Loucy (cell line): ENCODE measurements around the gene SLC43A3.

ENCODE experiments used
- H2AFZ ChIP-seq: fragments of 200-600 bp; sonication (generic); 2 replicates; pipeline ENCODE4 v1.6.0; 2016; ENCODE audit warnings: antibody characterized with exemption, mild to moderate bottlenecking, low read length, moderate library complexity
- H3F3A ChIP-seq: fragments of 200-600 bp; 2 replicates; pipeline ENCODE4 v1.6.0; 2016; ENCODE audit warnings: antibody characterized with exemption, low read depth, mild to moderate bottlenecking
- H3K27me3 ChIP-seq: fragments of 200-600 bp; sonication (generic); 2 replicates; pipeline ENCODE4 v1.6.1; 2014; ENCODE audit warnings: low read length, mild to moderate bottlenecking; ENCODE audit not compliant: insufficient read depth, poor library complexity, severe bottlenecking
- H3K36me3 ChIP-seq: fragments of 200-600 bp; sonication (generic); 2 replicates; pipeline ENCODE4 v1.6.1; 2016; ENCODE audit warnings: low read length; ENCODE audit not compliant: insufficient read depth
- H3K4me1 ChIP-seq: fragments of 200-600 bp; sonication (generic); 2 replicates; pipeline ENCODE4 v1.5.1; 2014; ENCODE audit warnings: low read length, mild to moderate bottlenecking; ENCODE audit not compliant: insufficient read depth, poor library complexity, severe bottlenecking
- H3K4me2 ChIP-seq: fragments of 200-600 bp; sonication (generic); 2 replicates; pipeline ENCODE4 v1.6.0; 2014; ENCODE audit warnings: antibody characterized with exemption, low read length, low read depth, mild to moderate bottlenecking; ENCODE audit not compliant: poor library complexity, severe bottlenecking
- H3K4me3 ChIP-seq: fragments of 200-600 bp; sonication (generic); 2 replicates; pipeline ENCODE4 v1.5.1; 2014; ENCODE audit warnings: low read length, mild to moderate bottlenecking, mixed read lengths; ENCODE audit not compliant: poor library complexity, severe bottlenecking
- H3K79me2 ChIP-seq: fragments of 200-600 bp; sonication (generic); 2 replicates; pipeline ENCODE4 v1.6.1; 2014; ENCODE audit warnings: low read length; ENCODE audit not compliant: insufficient read depth
- H3K9ac ChIP-seq: fragments of 200-600 bp; sonication (generic); 2 replicates; pipeline ENCODE4 v1.6.0; 2014; ENCODE audit warnings: mild to moderate bottlenecking, low read depth, low read length, moderate library complexity; ENCODE audit not compliant: poor library complexity, severe bottlenecking
- H3K9me2 ChIP-seq: fragments of 200-600 bp; sonication (generic); replicated peaks from 2 replicates; pipeline ENCODE4 v1.6.1; 2016; ENCODE audit warnings: low read depth, low read length, mixed read lengths
- H3K9me3 ChIP-seq: fragments of 200-600 bp; sonication (generic); 2 replicates; pipeline ENCODE4 v1.6.1; 2014; ENCODE audit warnings: mild to moderate bottlenecking, antibody characterized with exemption, low read length, low read depth; ENCODE audit not compliant: insufficient read depth
- H4K20me1 ChIP-seq: fragments of 200-600 bp; sonication (generic); 2 replicates; pipeline ENCODE4 v1.6.0; 2014; ENCODE audit warnings: antibody characterized with exemption, low read length, mild to moderate bottlenecking; ENCODE audit not compliant: insufficient read depth, poor library complexity, severe bottlenecking
- CTCF ChIP-seq: fragments of 200-600 bp; sonication (generic); conservative IDR thresholded peaks from 2 replicates; pipeline ENCODE4 v1.5.1; 2014; ENCODE audit warnings: mild to moderate bottlenecking, antibody characterized with exemption, low read length
- EZH2phosphoT487 ChIP-seq: fragments of 200-600 bp; IDR thresholded peaks from 2 replicates; pipeline ENCODE4 v1.6.1; 2018; ENCODE audit warnings: antibody characterized with exemption, mild to moderate bottlenecking, moderate library complexity, borderline replicate concordance

The SLC43A3 gene

GRCh38 chr11:57392763-57393105 is 34.2 kb downstream of the SLC43A3 start:
- TF ChIP-seq CTCF (no peak), EZH2phosphoT487 (no peak)
- H2AFZ ChIP-seq, result no peak overlapping the region
- H4K20me1 ChIP-seq, result no peaks in the 10 kb centered on the region
- H3K9me3 ChIP-seq, result no peaks in the 10 kb centered on the region
- no peak overlapping the region for H3K4me2 ChIP-seq
- H3K4me3 ChIP-seq, result no peak overlapping the region
- no peaks in the 10 kb centered on the region for H3K27me3 ChIP-seq
- peaks cover 21% of the 10 kb centered on the region for H3K4me1 ChIP-seq
- no peak overlapping the region for H3K9ac ChIP-seq
- no peaks in the 10 kb centered on the region for H3K79me2 ChIP-seq
- no peaks in the 10 kb centered on the region for H3K9me2 ChIP-seq
- H3K36me3 ChIP-seq, result no peaks in the 10 kb centered on the region
- no peaks in the 10 kb centered on the region for H3F3A ChIP-seq

DNA sequence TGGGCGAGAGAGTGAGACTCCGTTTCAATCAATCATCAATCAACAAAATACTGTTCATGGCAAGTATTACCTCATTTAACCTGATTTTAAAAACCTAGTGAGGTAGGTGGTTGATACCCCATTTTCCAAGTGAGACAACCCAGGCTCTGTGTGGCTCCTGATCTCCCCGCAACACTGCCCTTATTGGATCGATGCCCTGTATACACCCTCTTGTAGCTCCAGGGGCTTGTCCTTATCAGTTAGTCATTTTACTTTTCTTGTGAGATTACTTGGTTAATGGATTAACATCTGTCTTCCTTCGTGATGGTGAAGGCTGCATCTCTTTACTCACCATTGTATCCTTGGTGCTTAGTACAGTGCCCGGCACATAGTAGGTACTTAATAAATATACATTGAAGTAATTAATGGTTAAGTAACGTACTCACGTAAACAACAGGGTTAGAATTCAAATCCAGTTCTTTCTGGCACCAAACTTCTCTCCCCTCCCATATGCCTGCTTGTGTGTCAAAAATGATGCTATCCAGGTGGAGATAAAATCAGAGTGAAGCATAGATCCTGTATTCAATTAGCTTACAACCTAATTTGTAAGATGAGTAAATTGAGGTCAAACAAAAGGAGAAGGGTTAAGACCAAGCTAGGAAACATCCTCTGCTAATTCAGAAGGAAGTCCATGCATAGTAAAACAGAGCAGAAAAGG is 34.7 kb downstream of the SLC43A3 start:
- peaks cover 18% of the 10 kb centered on the region for H3K4me1 ChIP-seq
- H3K79me2 ChIP-seq, result no peaks in the 10 kb centered on the region
- H4K20me1 ChIP-seq, result no peaks in the 10 kb centered on the region
- H3F3A ChIP-seq, result no peaks in the 10 kb centered on the region
- H3K4me3 ChIP-seq, result no peak overlapping the region
- H3K9me3 ChIP-seq, result no peaks in the 10 kb centered on the region
- H3K9ac ChIP-seq, result no peak overlapping the region
- H3K4me2 ChIP-seq, result no peak overlapping the region
- H3K9me2 ChIP-seq, result no peaks in the 10 kb centered on the region
- no peak overlapping the region for H2AFZ ChIP-seq
- H3K36me3 ChIP-seq, result no peaks in the 10 kb centered on the region
- TF ChIP-seq CTCF, result no peak
- TF ChIP-seq EZH2phosphoT487, result no peak
- no peaks in the 10 kb centered on the region for H3K27me3 ChIP-seq

- no peak overlapping the region for H3K4me2 ChIP-seq
- peaks cover 15% of the 10 kb centered on the region for H3K4me1 ChIP-seq
- TF ChIP-seq EZH2phosphoT487 (no peak), CTCF (no peak)
Measured at GRCh38 chr11:57391539-57391938, 35.4 kb downstream of the SLC43A3 start.

More at GRCh38 chr11:57391539-57391938, 35.4 kb downstream of the SLC43A3 start:
- Histone ChIP-seq H3K27me3 (no peaks in the 10 kb centered on the region), H3K79me2 (no peaks in the 10 kb centered on the region), H2AFZ (no peak overlapping the region), H3K9me3 (no peaks in the 10 kb centered on the region), H4K20me1 (no peaks in the 10 kb centered on the region), H3K9ac (no peak overlapping the region), H3K9me2 (no peaks in the 10 kb centered on the region), H3F3A (no peaks in the 10 kb centered on the region), H3K36me3 (no peaks in the 10 kb centered on the region), H3K4me3 (no peak overlapping the region)
